ENCODE measurements around the gene TOX2. TPM values are rescaled to one million over a fixed set of nuclear protein-coding genes. Genes with fewer than 3 reads are reported as not detected.

The TOX2 gene
- total and polyA plus RNA-seq, 2 donors from 2014 or later: 4.7 to 5.9 TPM

DNA sequence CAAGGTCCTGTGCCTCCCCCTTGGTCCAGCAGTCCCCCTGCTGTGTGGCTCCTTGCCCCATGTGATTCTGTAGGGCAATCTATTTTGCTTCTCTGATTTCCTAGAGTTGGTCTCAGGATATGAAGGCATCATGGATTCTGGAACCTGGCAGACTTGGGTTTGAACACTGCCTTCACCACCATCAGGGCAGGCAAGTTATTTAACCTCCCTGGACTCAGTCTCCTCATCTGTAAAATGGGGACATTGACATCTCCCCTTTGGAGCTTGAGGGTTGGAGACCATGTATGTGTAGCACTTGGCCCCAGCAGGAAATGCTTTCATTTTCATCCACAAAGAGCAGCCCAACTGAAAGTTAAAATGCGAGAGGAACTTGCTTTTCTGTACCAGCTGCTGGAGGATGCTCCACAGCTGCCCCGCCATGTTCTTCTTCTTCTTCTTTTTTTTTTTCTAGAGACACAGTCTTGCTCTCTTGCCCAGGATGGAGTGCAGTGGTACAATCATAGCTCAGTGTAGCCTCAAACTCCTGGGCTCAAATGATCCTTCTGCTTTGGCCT is 6.7 kb downstream of the TOX2 start:
- Histone ChIP-seq H3K36me3 (ENCODE audit: control insufficient read depth in 2 of 3, insufficient read depth in 3 of 3, low read length in 3 of 3) (no peaks in the 10 kb centered on the region), H3K27me3 (ENCODE audit: control insufficient read depth, insufficient read depth, low read length) (peaks cover 7% of the 10 kb centered on the region), H3K27ac (ENCODE audit: low read depth in 2 of 2, low read length in 2 of 2) (no peak overlapping the region), H3K9me3 (ENCODE audit: control insufficient read depth in 2 of 3, insufficient read depth in 1 of 3, low read length in 3 of 3) (no peaks in the 10 kb centered on the region), H3K9ac (ENCODE audit: low read length in 3 of 3) (no peak overlapping the region), H3K4me3 (ENCODE audit: low read length in 3 of 3) (no peak overlapping the region), H3K4me1 (ENCODE audit: control insufficient read depth in 2 of 3, insufficient read depth in 2 of 3, low read depth in 1 of 3, low read length in 3 of 3) (no peaks in the 10 kb centered on the region)
- no peak for FAIRE-seq
- no peak for DNase-seq
- TF ChIP-seq, protein P1, sequence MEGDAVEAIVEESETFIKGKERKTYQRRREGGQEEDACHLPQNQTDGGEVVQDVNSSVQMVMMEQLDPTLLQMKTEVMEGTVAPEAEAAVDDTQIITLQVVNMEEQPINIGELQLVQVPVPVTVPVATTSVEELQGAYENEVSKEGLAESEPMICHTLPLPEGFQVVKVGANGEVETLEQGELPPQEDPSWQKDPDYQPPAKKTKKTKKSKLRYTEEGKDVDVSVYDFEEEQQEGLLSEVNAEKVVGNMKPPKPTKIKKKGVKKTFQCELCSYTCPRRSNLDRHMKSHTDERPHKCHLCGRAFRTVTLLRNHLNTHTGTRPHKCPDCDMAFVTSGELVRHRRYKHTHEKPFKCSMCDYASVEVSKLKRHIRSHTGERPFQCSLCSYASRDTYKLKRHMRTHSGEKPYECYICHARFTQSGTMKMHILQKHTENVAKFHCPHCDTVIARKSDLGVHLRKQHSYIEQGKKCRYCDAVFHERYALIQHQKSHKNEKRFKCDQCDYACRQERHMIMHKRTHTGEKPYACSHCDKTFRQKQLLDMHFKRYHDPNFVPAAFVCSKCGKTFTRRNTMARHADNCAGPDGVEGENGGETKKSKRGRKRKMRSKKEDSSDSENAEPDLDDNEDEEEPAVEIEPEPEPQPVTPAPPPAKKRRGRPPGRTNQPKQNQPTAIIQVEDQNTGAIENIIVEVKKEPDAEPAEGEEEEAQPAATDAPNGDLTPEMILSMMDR (IDR thresholded peaks at IDR 0.05; ENCODE audit: borderline replicate concordance, extremely low read depth, insufficient read depth): no peak
- intact Hi-C loops (cut with DNase I): no loop called here

DNA sequence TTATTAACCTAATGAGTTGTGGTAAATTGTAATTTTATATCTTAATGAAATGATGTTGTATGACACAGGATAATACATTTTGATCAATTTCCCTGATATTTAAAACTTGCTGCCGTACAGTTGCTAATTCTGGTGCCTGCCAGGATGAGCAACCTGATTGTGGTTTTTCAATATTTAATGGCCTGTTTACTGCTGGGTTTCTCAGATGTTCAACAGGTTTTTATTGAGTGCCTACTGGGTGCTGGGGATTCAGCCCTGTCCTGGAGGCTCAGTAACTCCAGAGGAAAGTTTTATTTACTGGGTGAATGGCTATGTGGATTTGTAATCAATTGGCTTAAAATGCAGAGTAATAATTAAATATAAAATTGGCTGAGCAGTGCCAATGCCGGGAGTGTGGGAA is 8.0 kb downstream of the TOX2 start:
- no peak overlapping the region for H3K27ac ChIP-seq (ENCODE audit: low read depth in 2 of 2, low read length in 2 of 2)
- H3K27me3 ChIP-seq (ENCODE audit: control insufficient read depth, insufficient read depth, low read length): no peaks in the 10 kb centered on the region
- intact Hi-C loops (cut with DNase I): no loop called here
- no peaks in the 10 kb centered on the region for H3K4me1 ChIP-seq (ENCODE audit: control insufficient read depth in 2 of 3, insufficient read depth in 2 of 3, low read depth in 1 of 3, low read length in 3 of 3)
- TF ChIP-seq, protein P1 (IDR thresholded peaks at IDR 0.05; ENCODE audit: borderline replicate concordance, extremely low read depth, insufficient read depth): no peak
- FAIRE-seq: no peak
- no peaks in the 10 kb centered on the region for H3K36me3 ChIP-seq (ENCODE audit: control insufficient read depth in 2 of 3, insufficient read depth in 3 of 3, low read length in 3 of 3)
- no peak overlapping the region for H3K4me3 ChIP-seq (ENCODE audit: low read length in 3 of 3)
- DNase-seq: no peak
- H3K9ac ChIP-seq (ENCODE audit: low read length in 3 of 3): no peak overlapping the region
- no peaks in the 10 kb centered on the region for H3K9me3 ChIP-seq (ENCODE audit: control insufficient read depth in 2 of 3, insufficient read depth in 1 of 3, low read length in 3 of 3)

DNA sequence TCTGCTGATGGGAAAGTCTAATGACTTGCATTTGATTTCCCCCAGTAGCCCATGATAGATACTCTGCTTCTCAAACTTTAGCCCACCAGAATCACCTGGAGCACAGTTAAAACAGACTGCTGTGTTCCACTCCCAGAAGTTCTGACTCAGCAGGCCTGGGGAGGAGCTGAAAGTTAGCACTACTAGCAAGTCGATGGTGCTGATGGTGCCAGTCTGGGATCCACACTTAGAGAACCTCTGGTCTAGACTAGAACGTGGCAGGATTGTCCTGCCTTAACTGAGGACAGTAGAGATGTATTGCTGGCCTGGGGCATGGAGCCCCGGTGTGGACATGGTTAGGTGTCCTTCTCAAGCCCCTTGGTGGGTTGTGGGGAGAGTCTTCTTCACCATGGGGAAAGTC is 8.7 kb downstream of the TOX2 start:
- Histone ChIP-seq H3K4me1 (ENCODE audit: control insufficient read depth in 2 of 3, insufficient read depth in 2 of 3, low read depth in 1 of 3, low read length in 3 of 3) (no peaks in the 10 kb centered on the region), H3K9me3 (ENCODE audit: control insufficient read depth in 2 of 3, insufficient read depth in 1 of 3, low read length in 3 of 3) (no peaks in the 10 kb centered on the region), H3K4me3 (ENCODE audit: low read length in 3 of 3) (no peak overlapping the region), H3K27me3 (ENCODE audit: control insufficient read depth, insufficient read depth, low read length) (no peaks in the 10 kb centered on the region), H3K27ac (ENCODE audit: low read depth in 2 of 2, low read length in 2 of 2) (no peak overlapping the region), H3K9ac (ENCODE audit: low read length in 3 of 3) (no peak overlapping the region), H3K36me3 (ENCODE audit: control insufficient read depth in 2 of 3, insufficient read depth in 3 of 3, low read length in 3 of 3) (no peaks in the 10 kb centered on the region)
- FAIRE-seq (no peak), DNase-seq (no peak)
- intact Hi-C loops (cut with DNase I): no loop called here
- TF ChIP-seq, protein P1 (IDR thresholded peaks at IDR 0.05; ENCODE audit: borderline replicate concordance, extremely low read depth, insufficient read depth): no peak

DNA sequence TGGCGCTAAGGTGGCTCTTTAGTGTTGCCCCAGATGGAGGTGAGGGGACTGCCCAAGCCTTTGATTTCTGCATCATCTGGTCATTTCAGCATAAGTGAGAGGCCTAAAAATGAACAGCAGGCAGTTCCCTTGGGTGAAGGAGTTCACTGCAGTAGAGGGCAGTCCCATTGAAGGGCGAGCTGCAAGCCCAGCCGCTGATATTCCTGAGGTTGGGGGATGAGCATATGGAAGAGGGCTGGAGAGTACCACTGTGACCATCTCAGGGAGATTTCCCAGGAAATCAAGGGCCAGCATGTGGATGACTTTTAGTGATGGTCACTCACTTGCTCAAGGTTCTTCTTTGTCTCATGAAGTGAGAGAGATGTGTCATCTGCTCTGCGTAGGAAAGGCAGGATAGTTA is 9.3 kb downstream of the TOX2 start:
- H3K4me3 ChIP-seq (ENCODE audit: low read length in 3 of 3): no peak overlapping the region
- no peaks in the 10 kb centered on the region for H3K27me3 ChIP-seq (ENCODE audit: control insufficient read depth, insufficient read depth, low read length)
- no peaks in the 10 kb centered on the region for H3K9me3 ChIP-seq (ENCODE audit: control insufficient read depth in 2 of 3, insufficient read depth in 1 of 3, low read length in 3 of 3)
- H3K4me1 ChIP-seq (ENCODE audit: control insufficient read depth in 2 of 3, insufficient read depth in 2 of 3, low read depth in 1 of 3, low read length in 3 of 3): no peaks in the 10 kb centered on the region
- FAIRE-seq: no peak
- no peak for DNase-seq
- no peak overlapping the region for H3K27ac ChIP-seq (ENCODE audit: low read depth in 2 of 2, low read length in 2 of 2)
- intact Hi-C loops (cut with DNase I): no loop called here
- no peaks in the 10 kb centered on the region for H3K36me3 ChIP-seq (ENCODE audit: control insufficient read depth in 2 of 3, insufficient read depth in 3 of 3, low read length in 3 of 3)
- TF ChIP-seq, protein P1 (IDR thresholded peaks at IDR 0.05; ENCODE audit: borderline replicate concordance, extremely low read depth, insufficient read depth): no peak
- no peak overlapping the region for H3K9ac ChIP-seq (ENCODE audit: low read length in 3 of 3)
